ENCODE data around the gene PLXNA1. TPM values are rescaled to one million over a fixed set of nuclear protein-coding genes. Genes with fewer than 3 reads are reported as not detected.

PLXNA1 gene
- total and polyA plus RNA-seq, 9 donors: 22.6 to 51.5 (median 40.6) TPM

GRCh38 chr3:127017229-127017628 is 34.3 kb downstream of the PLXNA1 start:
- Histone ChIP-seq H3K27ac (ENCODE audit: low read length) (no peak overlapping the region), H3K27me3 (ENCODE audit: control insufficient read depth, insufficient read depth, low read length) (no peaks in the 10 kb centered on the region), H3K4me3 (ENCODE audit: low read length) (no peak overlapping the region), H3K9me3 (replicated peaks; ENCODE audit: control insufficient read depth, low read depth, low read length) (no peaks in the 10 kb centered on the region), H3K4me1 (ENCODE audit: control insufficient read depth, insufficient read depth, low read length) (no peaks in the 10 kb centered on the region), H3K36me3 (ENCODE audit: control insufficient read depth, insufficient read depth, low read length) (peaks cover 89% of the 10 kb centered on the region)
- no peak for DNase-seq
- 92% methylated on average over 13 of the region's 16 CpGs for WGBS (ENCODE audit: insufficient coverage)

- no peaks in the 10 kb centered on the region for H3K27me3 ChIP-seq (ENCODE audit: control insufficient read depth, insufficient read depth, low read length)
- peaks cover 89% of the 10 kb centered on the region for H3K36me3 ChIP-seq (ENCODE audit: control insufficient read depth, insufficient read depth, low read length)
- DNase-seq: no peak
- 96% methylated on average over 17 of the region's 17 CpGs for WGBS (ENCODE audit: insufficient coverage)
- H3K27ac ChIP-seq (ENCODE audit: low read length): no peak overlapping the region
- no peaks in the 10 kb centered on the region for H3K9me3 ChIP-seq (replicated peaks; ENCODE audit: control insufficient read depth, low read depth, low read length)
- H3K4me1 ChIP-seq (ENCODE audit: control insufficient read depth, insufficient read depth, low read length): no peaks in the 10 kb centered on the region
- no peak overlapping the region for H3K4me3 ChIP-seq (ENCODE audit: low read length)
Observed at GRCh38 chr3:127017781-127018180, 34.9 kb downstream of the PLXNA1 start.

DNA sequence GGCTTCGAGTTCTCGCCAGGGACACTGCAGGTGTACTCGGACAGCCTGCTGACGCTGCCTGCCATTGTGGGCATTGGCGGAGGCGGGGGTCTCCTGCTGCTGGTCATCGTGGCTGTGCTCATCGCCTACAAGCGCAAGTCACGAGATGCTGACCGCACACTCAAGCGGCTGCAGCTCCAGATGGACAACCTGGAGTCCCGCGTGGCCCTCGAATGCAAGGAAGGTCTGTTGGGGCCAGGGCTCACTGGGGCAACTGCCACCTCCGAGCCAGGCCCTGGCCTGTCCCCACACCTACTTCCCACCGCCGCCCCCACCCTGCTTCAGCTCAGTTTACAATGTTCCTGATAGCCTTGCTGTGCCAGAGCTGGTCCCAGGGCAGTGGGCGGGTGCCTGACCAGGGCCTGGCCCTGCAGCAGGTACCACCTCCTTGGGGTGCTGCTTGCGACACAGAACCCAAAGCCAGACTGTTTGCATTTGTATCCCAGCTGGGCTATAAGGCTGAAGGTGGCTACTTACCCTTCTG is 35.5 kb downstream of the PLXNA1 start:
- DNase-seq: no peak
- Histone ChIP-seq H3K9me3 (replicated peaks; ENCODE audit: control insufficient read depth, low read depth, low read length) (no peaks in the 10 kb centered on the region), H3K36me3 (ENCODE audit: control insufficient read depth, insufficient read depth, low read length) (peaks cover 90% of the 10 kb centered on the region), H3K27me3 (ENCODE audit: control insufficient read depth, insufficient read depth, low read length) (no peaks in the 10 kb centered on the region), H3K4me3 (ENCODE audit: low read length) (no peak overlapping the region), H3K27ac (ENCODE audit: low read length) (no peak overlapping the region), H3K4me1 (ENCODE audit: control insufficient read depth, insufficient read depth, low read length) (no peaks in the 10 kb centered on the region)
- WGBS (ENCODE audit: insufficient coverage): 91% methylated on average over 19 of the region's 20 CpGs

DNA sequence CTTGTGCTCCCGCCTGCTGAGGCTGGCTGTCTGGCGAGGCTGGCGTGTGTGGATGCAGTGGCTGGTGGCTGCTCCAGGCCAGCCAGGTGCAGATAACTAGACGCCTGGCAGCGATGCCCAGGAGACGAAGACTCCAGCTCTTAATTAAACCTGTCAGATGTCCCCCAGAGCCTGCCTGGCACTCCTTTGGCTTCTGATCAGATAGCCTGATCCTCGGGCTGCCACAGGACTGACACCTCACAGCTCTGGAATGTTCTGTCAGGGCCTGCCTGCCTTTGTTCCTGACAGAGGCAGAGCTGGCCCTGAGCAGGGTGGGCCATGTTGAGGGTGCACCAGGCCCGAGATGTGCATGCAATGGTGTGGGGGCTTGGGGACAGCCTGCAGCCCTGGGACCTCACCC is 36.5 kb downstream of the PLXNA1 start:
- 93% methylated on average over 8 of the region's 8 CpGs for WGBS (ENCODE audit: insufficient coverage)
- peaks cover 90% of the 10 kb centered on the region for H3K36me3 ChIP-seq (ENCODE audit: control insufficient read depth, insufficient read depth, low read length)
- no peak overlapping the region for H3K4me3 ChIP-seq (ENCODE audit: low read length)
- H3K27ac ChIP-seq (ENCODE audit: low read length): no peak overlapping the region
- H3K9me3 ChIP-seq (replicated peaks; ENCODE audit: control insufficient read depth, low read depth, low read length): no peaks in the 10 kb centered on the region
- H3K27me3 ChIP-seq (ENCODE audit: control insufficient read depth, insufficient read depth, low read length): no peaks in the 10 kb centered on the region
- no peaks in the 10 kb centered on the region for H3K4me1 ChIP-seq (ENCODE audit: control insufficient read depth, insufficient read depth, low read length)
- DNase-seq: no peak

- 85% methylated on average over 11 of the region's 13 CpGs for WGBS (ENCODE audit: insufficient coverage)
- H3K9me3 ChIP-seq (replicated peaks; ENCODE audit: control insufficient read depth, low read depth, low read length): no peaks in the 10 kb centered on the region
- no peaks in the 10 kb centered on the region for H3K4me1 ChIP-seq (ENCODE audit: control insufficient read depth, insufficient read depth, low read length)
- DNase-seq: no peak
- no peaks in the 10 kb centered on the region for H3K27me3 ChIP-seq (ENCODE audit: control insufficient read depth, insufficient read depth, low read length)
- H3K4me3 ChIP-seq (ENCODE audit: low read length): no peak overlapping the region
- no peak overlapping the region for H3K27ac ChIP-seq (ENCODE audit: low read length)
- H3K36me3 ChIP-seq (ENCODE audit: control insufficient read depth, insufficient read depth, low read length): peaks cover 80% of the 10 kb centered on the region
Observed at GRCh38 chr3:127020543-127020942, 37.6 kb downstream of the PLXNA1 start.

DNA sequence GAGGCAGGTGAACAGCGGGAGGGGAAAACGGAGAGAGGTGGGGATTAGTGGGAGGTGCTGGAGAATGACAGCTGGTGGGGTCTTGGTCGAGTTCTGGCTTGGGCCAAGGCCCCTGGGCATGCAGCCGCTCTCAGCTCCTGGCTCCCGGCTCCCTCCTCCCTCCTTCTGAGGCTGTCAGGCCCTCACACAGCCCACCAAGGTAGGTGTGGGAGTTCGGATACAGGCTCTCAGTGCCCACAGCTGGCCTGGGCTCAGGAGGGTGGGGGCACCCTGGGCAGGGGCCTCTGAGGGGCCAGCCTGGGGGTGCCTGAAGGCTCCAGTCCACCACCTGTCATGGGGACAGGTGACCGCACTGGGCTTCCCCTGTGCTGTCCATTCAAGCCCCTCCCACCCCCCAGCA is 39.9 kb downstream of the PLXNA1 start:
- no peak overlapping the region for H3K27ac ChIP-seq (ENCODE audit: low read length)
- H3K27me3 ChIP-seq (ENCODE audit: control insufficient read depth, insufficient read depth, low read length): no peaks in the 10 kb centered on the region
- H3K4me3 ChIP-seq (ENCODE audit: low read length): no peak overlapping the region
- peaks cover 76% of the 10 kb centered on the region for H3K36me3 ChIP-seq (ENCODE audit: control insufficient read depth, insufficient read depth, low read length)
- WGBS (ENCODE audit: insufficient coverage): no CpG with 5 or more reads among the region's 7 CpGs
- no peaks in the 10 kb centered on the region for H3K9me3 ChIP-seq (replicated peaks; ENCODE audit: control insufficient read depth, low read depth, low read length)
- no peaks in the 10 kb centered on the region for H3K4me1 ChIP-seq (ENCODE audit: control insufficient read depth, insufficient read depth, low read length)
- DNase-seq: no peak

GRCh38 chr3:127025456-127025855 is 42.5 kb downstream of the PLXNA1 start:
- no CpG with 5 or more reads among the region's 3 CpGs for WGBS (ENCODE audit: insufficient coverage)
- H3K27me3 ChIP-seq (ENCODE audit: control insufficient read depth, insufficient read depth, low read length): no peaks in the 10 kb centered on the region
- peaks cover 76% of the 10 kb centered on the region for H3K36me3 ChIP-seq (ENCODE audit: control insufficient read depth, insufficient read depth, low read length)
- H3K9me3 ChIP-seq (replicated peaks; ENCODE audit: control insufficient read depth, low read depth, low read length): no peaks in the 10 kb centered on the region
- H3K4me1 ChIP-seq (ENCODE audit: control insufficient read depth, insufficient read depth, low read length): peaks cover 9% of the 10 kb centered on the region
- H3K27ac ChIP-seq (ENCODE audit: low read length): no peak overlapping the region
- DNase-seq: no peak
- no peak overlapping the region for H3K4me3 ChIP-seq (ENCODE audit: low read length)

DNA sequence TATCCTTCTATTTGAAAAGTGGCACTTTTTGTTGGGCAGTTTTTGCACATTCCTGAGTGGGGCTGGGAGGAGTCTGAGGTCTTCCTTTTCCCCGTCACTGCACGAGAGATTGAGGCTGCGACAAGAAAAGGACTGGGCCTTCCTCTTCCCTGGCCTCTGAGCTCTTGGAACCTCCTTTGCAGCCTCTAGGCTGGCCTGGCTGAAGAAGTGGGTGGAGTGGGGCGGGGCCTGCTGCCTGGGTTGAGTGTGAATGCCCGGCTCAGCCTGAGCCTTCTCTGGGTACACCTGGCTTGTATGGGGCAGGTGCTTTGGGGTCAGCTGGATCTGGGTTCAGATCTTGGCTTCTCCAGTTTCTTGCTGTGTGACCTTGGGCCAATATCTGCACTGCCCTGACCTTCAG is 43.1 kb downstream of the PLXNA1 start:
- no peaks in the 10 kb centered on the region for H3K9me3 ChIP-seq (replicated peaks; ENCODE audit: control insufficient read depth, low read depth, low read length)
- H3K27me3 ChIP-seq (ENCODE audit: control insufficient read depth, insufficient read depth, low read length): no peaks in the 10 kb centered on the region
- 77% methylated on average over 5 of the region's 5 CpGs for WGBS (ENCODE audit: insufficient coverage)
- H3K27ac ChIP-seq (ENCODE audit: low read length): no peak overlapping the region
- DNase-seq: no peak
- no peak overlapping the region for H3K4me3 ChIP-seq (ENCODE audit: low read length)
- peaks cover 9% of the 10 kb centered on the region for H3K4me1 ChIP-seq (ENCODE audit: control insufficient read depth, insufficient read depth, low read length)
- H3K36me3 ChIP-seq (ENCODE audit: control insufficient read depth, insufficient read depth, low read length): peaks cover 78% of the 10 kb centered on the region

DNA sequence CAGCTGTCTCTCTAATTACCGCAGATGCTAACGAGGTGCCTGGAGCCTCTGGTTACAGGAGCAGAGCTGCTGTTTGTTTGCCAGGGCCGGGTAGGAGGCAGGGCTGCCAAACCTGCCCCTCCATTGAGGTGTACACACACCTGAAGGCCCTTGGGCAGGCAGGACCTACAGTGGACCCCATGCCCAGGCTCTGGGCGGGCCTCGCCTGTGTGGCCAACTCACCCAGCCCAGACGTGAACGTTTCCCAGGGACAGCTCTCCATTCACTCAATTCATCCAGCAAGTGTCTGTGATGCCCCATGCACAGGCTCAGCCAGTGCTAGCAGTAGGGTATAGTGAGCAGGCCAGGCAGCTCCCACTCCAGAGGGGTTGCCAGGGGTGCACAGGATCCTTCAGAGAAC is 43.7 kb downstream of the PLXNA1 start:
- Histone ChIP-seq H3K27me3 (ENCODE audit: control insufficient read depth, insufficient read depth, low read length) (no peaks in the 10 kb centered on the region), H3K4me3 (ENCODE audit: low read length) (no peak overlapping the region), H3K36me3 (ENCODE audit: control insufficient read depth, insufficient read depth, low read length) (peaks cover 78% of the 10 kb centered on the region), H3K4me1 (ENCODE audit: control insufficient read depth, insufficient read depth, low read length) (peaks cover 9% of the 10 kb centered on the region), H3K27ac (ENCODE audit: low read length) (no peak overlapping the region), H3K9me3 (replicated peaks; ENCODE audit: control insufficient read depth, low read depth, low read length) (no peaks in the 10 kb centered on the region)
- 89% methylated on average over 5 of the region's 7 CpGs for WGBS (ENCODE audit: insufficient coverage)
- no peak for DNase-seq

- H3K27ac ChIP-seq (ENCODE audit: low read length): no peak overlapping the region
- WGBS (ENCODE audit: insufficient coverage): 96% methylated on average over 18 of the region's 21 CpGs
- H3K27me3 ChIP-seq (ENCODE audit: control insufficient read depth, insufficient read depth, low read length): no peaks in the 10 kb centered on the region
- no peak for DNase-seq
- no peak overlapping the region for H3K4me3 ChIP-seq (ENCODE audit: low read length)
- peaks cover 78% of the 10 kb centered on the region for H3K36me3 ChIP-seq (ENCODE audit: control insufficient read depth, insufficient read depth, low read length)
- H3K9me3 ChIP-seq (replicated peaks; ENCODE audit: control insufficient read depth, low read depth, low read length): no peaks in the 10 kb centered on the region
- peaks cover 9% of the 10 kb centered on the region for H3K4me1 ChIP-seq (ENCODE audit: control insufficient read depth, insufficient read depth, low read length)
Observed at GRCh38 chr3:127027061-127027735, 44.3 kb downstream of the PLXNA1 start.
